ENCODE data around the gene TOR3A. TPM values are rescaled to one million over a fixed set of nuclear protein-coding genes. Genes with fewer than 3 reads are reported as not detected.

Gene TOR3A
- total and polyA plus RNA-seq, 2 donors (not counting 3 experiments of a cell fraction or from before 2014, with no cell fraction given): 14.9 to 16.7 TPM

DNA sequence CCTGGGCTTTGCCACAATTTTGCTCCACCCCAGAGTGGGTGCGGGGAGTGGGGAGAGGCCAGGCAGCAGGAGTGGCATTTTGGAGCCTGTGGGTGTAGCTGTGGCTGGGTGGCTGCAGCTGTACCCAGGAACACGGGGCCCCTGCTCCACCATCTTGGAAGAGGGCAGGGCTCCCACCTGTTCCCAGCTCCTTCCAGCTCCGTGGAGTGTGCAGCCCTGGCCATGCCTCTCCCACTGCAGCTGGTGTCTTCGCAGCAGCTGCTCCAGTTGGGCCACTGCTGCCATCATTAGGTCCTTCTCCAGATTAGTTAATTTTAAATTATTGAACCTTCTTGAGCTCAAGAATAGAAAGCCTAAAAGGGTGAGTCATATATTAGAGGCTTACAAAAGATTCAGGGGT lies 38.6 kb upstream of the TOR3A start:
- BruUV-seq (replicated peaks): no TSS peak
- no peak overlapping the region for H3K4me3 ChIP-seq (replicated peaks in 1 of 3; ENCODE audit: insufficient read depth in 1 of 3, low read depth in 1 of 3, low read length in 3 of 3)
- no peak overlapping the region for H3K4me2 ChIP-seq (ENCODE audit: insufficient read depth, low read length)
- dilution Hi-C loops (cut with MboI; ENCODE audit: extremely low pct_ligation_motif_present, low sequenced_read_pairs): no loop called here
- no peak for TF ChIP-seq GATA2 (IDR thresholded peaks at IDR 0.05; ENCODE audit: insufficient read depth, insufficient read length, low read depth, low read length)
- DNase-seq (ENCODE audit: low read depth, low spot score) (no peak), FAIRE-seq (no peak)
- H4K20me1 ChIP-seq (replicated peaks; ENCODE audit: control insufficient read depth, extremely low read depth, insufficient read depth, low read length): no peaks in the 10 kb centered on the region
- CTCF ChIA-PET: interaction anchor here (1.2 kb wide), 1 partner anchor 40 kb away, joined by 3 read pairs; no protein-coding TSS in a partner anchor
- H3K27me3 ChIP-seq (ENCODE audit: control insufficient read depth in 2 of 2, insufficient read depth in 2 of 2, low read length in 2 of 2): no peaks in the 10 kb centered on the region
- peaks cover 15% of the 10 kb centered on the region for H3K79me2 ChIP-seq (ENCODE audit: control insufficient read depth, insufficient read depth, low read length)
- no peaks in the 10 kb centered on the region for H3K9me1 ChIP-seq (replicated peaks; ENCODE audit: control insufficient read depth, extremely low read depth, insufficient read depth, low read length)
- H3K9me3 ChIP-seq (replicated peaks; ENCODE audit: control insufficient read depth, insufficient read depth, low read length): no peaks in the 10 kb centered on the region
- H3K36me3 ChIP-seq (ENCODE audit: control insufficient read depth in 2 of 2, extremely low read depth in 1 of 2, insufficient read depth in 2 of 2, low read length in 2 of 2): no peaks in the 10 kb centered on the region
- no peaks in the 10 kb centered on the region for H3K4me1 ChIP-seq (ENCODE audit: control insufficient read depth, extremely low read depth, insufficient read depth, low read length)
- POLR2A ChIA-PET: no interaction called here
- no peak overlapping the region for H3K27ac ChIP-seq (ENCODE audit: insufficient read depth, low read depth, low read length)
- H2AFZ ChIP-seq (ENCODE audit: low read depth, low read length): no peak overlapping the region
- intact Hi-C loops (cut with micrococcal nuclease): no loop called here
- no peak overlapping the region for H3K9ac ChIP-seq (replicated peaks; ENCODE audit: extremely low read depth, insufficient read depth, low read length)

DNA sequence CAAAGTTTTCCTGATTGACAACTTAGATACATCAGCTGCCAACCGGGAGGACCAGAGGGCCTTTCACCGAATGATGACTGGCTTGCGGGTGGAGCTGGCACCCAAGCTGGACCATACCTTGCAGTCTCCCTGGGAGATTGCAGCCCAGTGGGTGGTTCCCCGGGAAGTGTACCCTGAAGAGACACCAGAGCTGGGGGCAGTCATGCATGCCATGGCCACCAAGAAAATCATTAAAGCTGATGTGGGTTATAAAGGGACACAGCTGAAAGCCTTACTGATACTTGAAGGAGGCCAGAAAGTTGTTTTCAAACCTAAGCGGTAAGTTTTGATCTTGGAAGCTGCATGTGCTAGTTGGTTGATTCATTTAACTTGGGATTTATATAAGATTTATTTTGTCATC lies 38.0 kb upstream of the TOR3A start:
- Histone ChIP-seq H3K79me2 (ENCODE audit: control insufficient read depth, insufficient read depth, low read length) (peaks cover 8% of the 10 kb centered on the region), H2AFZ (ENCODE audit: low read depth, low read length) (no peak overlapping the region), H3K36me3 (ENCODE audit: control insufficient read depth in 2 of 2, extremely low read depth in 1 of 2, insufficient read depth in 2 of 2, low read length in 2 of 2) (no peaks in the 10 kb centered on the region), H3K27ac (ENCODE audit: insufficient read depth, low read depth, low read length) (no peak overlapping the region), H3K9ac (replicated peaks; ENCODE audit: extremely low read depth, insufficient read depth, low read length) (no peak overlapping the region), H3K4me2 (ENCODE audit: insufficient read depth, low read length) (no peak overlapping the region), H3K4me1 (ENCODE audit: control insufficient read depth, extremely low read depth, insufficient read depth, low read length) (no peaks in the 10 kb centered on the region), H3K27me3 (ENCODE audit: control insufficient read depth in 2 of 2, insufficient read depth in 2 of 2, low read length in 2 of 2) (no peaks in the 10 kb centered on the region), H4K20me1 (replicated peaks; ENCODE audit: control insufficient read depth, extremely low read depth, insufficient read depth, low read length) (no peaks in the 10 kb centered on the region), H3K9me1 (replicated peaks; ENCODE audit: control insufficient read depth, extremely low read depth, insufficient read depth, low read length) (no peaks in the 10 kb centered on the region), H3K9me3 (replicated peaks; ENCODE audit: control insufficient read depth, insufficient read depth, low read length) (no peaks in the 10 kb centered on the region), H3K4me3 (replicated peaks in 1 of 3; ENCODE audit: insufficient read depth in 1 of 3, low read depth in 1 of 3, low read length in 3 of 3) (no peak overlapping the region)
- DNase-seq (ENCODE audit: low read depth, low spot score): no peak
- no TSS peak for BruUV-seq (replicated peaks)
- TF ChIP-seq GATA2 (IDR thresholded peaks at IDR 0.05; ENCODE audit: insufficient read depth, insufficient read length, low read depth, low read length) (no peak), POLR2AphosphoS5 (IDR thresholded peaks at IDR 0.05; ENCODE audit: insufficient read depth, low read depth, low read length) (no peak), FOS (IDR thresholded peaks at IDR 0.05; ENCODE audit: borderline replicate concordance, insufficient read depth, low read length) (no peak), JUN (IDR thresholded peaks at IDR 0.05; ENCODE audit: borderline replicate concordance, insufficient read depth, insufficient read length, low read depth) (no peak), POLR2A (IDR thresholded peaks at IDR 0.05; ENCODE audit: low read depth, low read length) (no peak), MYC (IDR thresholded peaks at IDR 0.05; ENCODE audit: low read depth, low read length) (no peak), EZH2 (IDR thresholded peaks at IDR 0.05; ENCODE audit: borderline replicate concordance, low read depth, low read length, severe bottlenecking) (no peak)
- TF ChIP-seq, protein P1, sequence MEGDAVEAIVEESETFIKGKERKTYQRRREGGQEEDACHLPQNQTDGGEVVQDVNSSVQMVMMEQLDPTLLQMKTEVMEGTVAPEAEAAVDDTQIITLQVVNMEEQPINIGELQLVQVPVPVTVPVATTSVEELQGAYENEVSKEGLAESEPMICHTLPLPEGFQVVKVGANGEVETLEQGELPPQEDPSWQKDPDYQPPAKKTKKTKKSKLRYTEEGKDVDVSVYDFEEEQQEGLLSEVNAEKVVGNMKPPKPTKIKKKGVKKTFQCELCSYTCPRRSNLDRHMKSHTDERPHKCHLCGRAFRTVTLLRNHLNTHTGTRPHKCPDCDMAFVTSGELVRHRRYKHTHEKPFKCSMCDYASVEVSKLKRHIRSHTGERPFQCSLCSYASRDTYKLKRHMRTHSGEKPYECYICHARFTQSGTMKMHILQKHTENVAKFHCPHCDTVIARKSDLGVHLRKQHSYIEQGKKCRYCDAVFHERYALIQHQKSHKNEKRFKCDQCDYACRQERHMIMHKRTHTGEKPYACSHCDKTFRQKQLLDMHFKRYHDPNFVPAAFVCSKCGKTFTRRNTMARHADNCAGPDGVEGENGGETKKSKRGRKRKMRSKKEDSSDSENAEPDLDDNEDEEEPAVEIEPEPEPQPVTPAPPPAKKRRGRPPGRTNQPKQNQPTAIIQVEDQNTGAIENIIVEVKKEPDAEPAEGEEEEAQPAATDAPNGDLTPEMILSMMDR (IDR thresholded peaks at IDR 0.05; ENCODE audit: extremely low read depth in 1 of 2, insufficient read depth in 1 of 2, low read depth in 1 of 2, low read length in 2 of 2): no peak
- TF ChIP-seq, protein P2, sequence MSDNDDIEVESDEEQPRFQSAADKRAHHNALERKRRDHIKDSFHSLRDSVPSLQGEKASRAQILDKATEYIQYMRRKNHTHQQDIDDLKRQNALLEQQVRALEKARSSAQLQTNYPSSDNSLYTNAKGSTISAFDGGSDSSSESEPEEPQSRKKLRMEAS (IDR thresholded peaks at IDR 0.05; ENCODE audit: insufficient read depth, insufficient read length): no peak
- ChIA-PET CTCF (interaction anchor here (1.2 kb wide), 1 partner anchor 41 kb away, joined by 3 read pairs; no protein-coding TSS in a partner anchor), POLR2A (no interaction called here)
- FAIRE-seq: no peak
- dilution Hi-C loops (cut with MboI; ENCODE audit: extremely low pct_ligation_motif_present, low sequenced_read_pairs) (no loop called here), intact Hi-C loops (cut with micrococcal nuclease) (no loop called here)
